Lower lobe of right lung (tissue), 2 donors: Measurements from ENCODE around the gene NLGN3. TPM values are rescaled to one million over a fixed set of nuclear protein-coding genes. Genes with fewer than 3 reads are reported as not detected.

Experiments used
- ATAC-seq, 2 donors: fragments of 200-7000 bp; cut with Tn5 transposase; one replicate each; pipeline ENCODE4 v1.9.1; 2020 to 2022; ENCODE audit warnings: mild to moderate bottlenecking in 2 of 2, moderate library complexity in 2 of 2
- DNase-seq: peaks from one replicate; pipeline ENCODE4 v3.0.0-alpha.2; 2020
- H3K27ac ChIP-seq: fragments of 200-600 bp; one replicate; pipeline ENCODE4 v1.8.0; 2022
- H3K27me3 ChIP-seq: fragments of 200-600 bp; one replicate; pipeline ENCODE4 v1.8.0; 2022; ENCODE audit warnings: low read depth
- H3K36me3 ChIP-seq: fragments of 200-600 bp; one replicate; pipeline ENCODE4 v1.8.0; 2022; ENCODE audit warnings: mild to moderate bottlenecking
- H3K4me1 ChIP-seq: fragments of 200-600 bp; one replicate; pipeline ENCODE4 v1.8.0; 2022
- H3K4me3 ChIP-seq: fragments of 200-600 bp; one replicate; pipeline ENCODE4 v1.8.0; 2022; ENCODE audit warnings: mild to moderate bottlenecking
- H3K9me3 ChIP-seq: fragments of 200-600 bp; one replicate; pipeline ENCODE4 v1.8.0; 2022
- CTCF ChIP-seq: fragments of 200-600 bp; IDR thresholded peaks from one replicate; pipeline ENCODE4 v1.8.0; 2022; ENCODE audit warnings: antibody characterized with exemption, mild to moderate bottlenecking
- intact Hi-C: fragments of 100-400 bp; cut with DNase I; formaldehyde crosslinking; loops from one replicate; pipeline ENCODE4 v1.11.0; 2022
- total RNA-seq: library from RNA; stranded (reverse); fragmentation: NEBNext Ultra II Directional; extraction: Animal tissue kit (Norgen Biotek cat#: 25700); gene quantifications from one replicate; pipeline ENCODE4 v1.2.1, GENCODE V29; 2021
- donor health status: DM: no; HTN: yes; CAD: no; lungs with severe emphysema.

NLGN3 gene
- total RNA-seq, 1 donor from 2014 or later: 1.3 TPM

- Histone ChIP-seq H3K27ac (peak overlapping the region; percentile 84), H3K27me3 (no peaks in the 10 kb centered on the region), H3K4me1 (peaks cover 6% of the 10 kb centered on the region), H3K9me3 (no peaks in the 10 kb centered on the region), H3K36me3 (no peaks in the 10 kb centered on the region), H3K4me3 (no peak overlapping the region)
- ATAC-seq: no peak
- intact Hi-C loops: no loop called here
- TF ChIP-seq CTCF: no peak
- DNase-seq: no peak
These were observed 38.7 kb downstream of the NLGN3 start for GRCh38 chrX:71183341-71183740.

- intact Hi-C loops: no loop called here
- no peaks in the 10 kb centered on the region for H3K9me3 ChIP-seq
- no peak for TF ChIP-seq CTCF
- DNase-seq (no peak), ATAC-seq (no peak)
- no peaks in the 10 kb centered on the region for H3K36me3 ChIP-seq
- H3K4me3 ChIP-seq: no peak overlapping the region
- no peaks in the 10 kb centered on the region for H3K27me3 ChIP-seq
- peaks cover 6% of the 10 kb centered on the region for H3K4me1 ChIP-seq
- no peak overlapping the region for H3K27ac ChIP-seq
These were observed 39.5 kb downstream of the NLGN3 start for GRCh38 chrX:71184092-71184491.

GRCh38 chrX:71184803-71185495 is 40.3 kb downstream of the NLGN3 start:
- H3K36me3 ChIP-seq: no peaks in the 10 kb centered on the region
- no peak overlapping the region for H3K4me3 ChIP-seq
- ATAC-seq: peak in 1 of 2 donors; percentile 15
- no peak for DNase-seq
- intact Hi-C loops: no loop called here
- no peaks in the 10 kb centered on the region for H3K27me3 ChIP-seq
- H3K4me1 ChIP-seq: peaks cover 6% of the 10 kb centered on the region
- no peak for TF ChIP-seq CTCF
- no peak overlapping the region for H3K27ac ChIP-seq
- H3K9me3 ChIP-seq: no peaks in the 10 kb centered on the region

GRCh38 chrX:71191248-71191647 is 46.6 kb downstream of the NLGN3 start:
- Histone ChIP-seq H3K27ac (no peak overlapping the region), H3K36me3 (no peaks in the 10 kb centered on the region), H3K27me3 (no peaks in the 10 kb centered on the region), H3K4me3 (no peak overlapping the region), H3K9me3 (no peaks in the 10 kb centered on the region), H3K4me1 (no peaks in the 10 kb centered on the region)
- DNase-seq (no peak), ATAC-seq (no peak)
- no peak for TF ChIP-seq CTCF
- intact Hi-C loops: no loop called here

GRCh38 chrX:71195964-71196649 is 51.5 kb downstream of the NLGN3 start:
- ATAC-seq: no peak

More at GRCh38 chrX:71195964-71196649, 51.5 kb downstream of the NLGN3 start:
- no peaks in the 10 kb centered on the region for H3K9me3 ChIP-seq
- no peaks in the 10 kb centered on the region for H3K36me3 ChIP-seq
- DNase-seq: no peak
- TF ChIP-seq CTCF: no peak
- intact Hi-C loops: no loop called here
- H3K4me1 ChIP-seq: no peaks in the 10 kb centered on the region
- H3K4me3 ChIP-seq: peak overlapping the region; percentile 45
- no peak overlapping the region for H3K27ac ChIP-seq
- no peaks in the 10 kb centered on the region for H3K27me3 ChIP-seq
